Right atrium auricular region (tissue), 2 donors: ENCODE measurements around the gene DPP8. TPM values are rescaled to one million over a fixed set of nuclear protein-coding genes. Genes with fewer than 3 reads are reported as not detected.
A peak's percentile ranks its signal among the peaks of the same experiment; 100 is the strongest.

Source experiments
- DNase-seq: peaks from one replicate; pipeline ENCODE4 v3.0.0-alpha.2; 2019; ENCODE audit warnings: low spot score
- H3K27ac ChIP-seq, 2 donors: fragments of 200-600 bp; sonication (generic); 1 replicate in 1 of 2; 2 replicates in 1 of 2; pipeline ENCODE4 v1.5.1; 2016 to 2019
- H3K27me3 ChIP-seq, 2 donors: fragments of 200-600 bp; sonication (generic); one replicate each; pipeline versions ENCODE4 v1.5.1 to v1.6.0; 2017 to 2019
- H3K36me3 ChIP-seq: fragments of 200-600 bp; sonication (generic); one replicate; pipeline ENCODE4 v1.5.1; 2016
- H3K4me1 ChIP-seq, 2 donors: fragments of 200-600 bp; sonication (generic); one replicate each; pipeline versions ENCODE4 v1.5.1 to v1.6.0; 2017 to 2019
- H3K4me3 ChIP-seq, 2 donors: fragments of 200-600 bp; sonication (generic); 1 replicate in 1 of 2; 2 replicates in 1 of 2; pipeline ENCODE4 v1.5.1; 2017 to 2019; ENCODE audit warnings: mild to moderate bottlenecking in 1 of 2, moderate library complexity in 1 of 2
- H3K9me3 ChIP-seq, 2 donors: fragments of 200-600 bp; sonication (generic); one replicate each; pipeline ENCODE4 v1.5.1; 2019
- CTCF ChIP-seq, 2 donors: fragments of 200-600 bp; sonication (generic); IDR thresholded peaks; one replicate each; pipeline ENCODE4 v1.5.1; 2019; ENCODE audit warnings: antibody characterized with exemption in 2 of 2
- total RNA-seq, 2 donors: library from RNA; depleted of rRNA; stranded (reverse); fragments of >200 nt; gene quantifications; one replicate each; pipeline ENCODE4 v1.1.0, GENCODE V29; 2016

Gene DPP8
- total RNA-seq, 2 donors from 2014 or later, result 22.2 to 28.8 TPM

- peak within 1 kb of the TSS; percentile 76 for H3K27ac ChIP-seq
- no peaks in the 10 kb centered on the region for H3K9me3 ChIP-seq
- H3K4me1 ChIP-seq, result peaks cover 0 to 24% of the 10 kb centered on the region in 2 donors
- H3K36me3 ChIP-seq, result no peaks in the 10 kb centered on the region
- peak; percentile 75 for DNase-seq
- TF ChIP-seq CTCF (IDR thresholded peaks at IDR 0.05), result peak in 1 of 2 donors; percentile 23
- H3K27me3 ChIP-seq, result no peaks in the 10 kb centered on the region
- H3K4me3 ChIP-seq, result peak within 1 kb of the TSS; percentile 85 to 89
Measured at GRCh38 chr15:65530318-65531111, 13.0 kb upstream of the DPP8 start, which contains the start of gene HACD3. Gene HACD3, plus strand, starts transcription at chr15:65530463. Its CDS starts 169 bp downstream, at chr15:65530632.

- peak overlapping the region; percentile 85 to 89 for H3K4me3 ChIP-seq
- no peaks in the 10 kb centered on the region for H3K36me3 ChIP-seq
- TF ChIP-seq CTCF (IDR thresholded peaks at IDR 0.05), result no peak
- H3K4me1 ChIP-seq, result peaks cover 0 to 24% of the 10 kb centered on the region in 2 donors
- H3K27ac ChIP-seq, result peak overlapping the region; percentile 76
- no peaks in the 10 kb centered on the region for H3K9me3 ChIP-seq
- H3K27me3 ChIP-seq, result no peaks in the 10 kb centered on the region
- no peak for DNase-seq
Measured at GRCh38 chr15:65529762-65530317, 12.4 kb upstream of the DPP8 start.

GRCh38 chr15:65528461-65529060 lies 11.1 kb upstream of the DPP8 start:
- DNase-seq, result no peak
- no peak for TF ChIP-seq CTCF (IDR thresholded peaks at IDR 0.05)
- peaks cover 0 to 24% of the 10 kb centered on the region in 2 donors for H3K4me1 ChIP-seq
- no peak overlapping the region for H3K27ac ChIP-seq
- no peaks in the 10 kb centered on the region for H3K9me3 ChIP-seq
- H3K4me3 ChIP-seq, result no peak overlapping the region
- no peaks in the 10 kb centered on the region for H3K27me3 ChIP-seq
- H3K36me3 ChIP-seq, result no peaks in the 10 kb centered on the region

- no peak for DNase-seq
- Histone ChIP-seq H3K36me3 (no peaks in the 10 kb centered on the region), H3K4me3 (no peak overlapping the region), H3K4me1 (peaks cover 0 to 7% of the 10 kb centered on the region in 2 donors), H3K27me3 (no peaks in the 10 kb centered on the region), H3K9me3 (no peaks in the 10 kb centered on the region), H3K27ac (no peak overlapping the region)
- TF ChIP-seq CTCF (IDR thresholded peaks at IDR 0.05), result no peak
Measured at GRCh38 chr15:65525622-65526021, 8.1 kb upstream of the DPP8 start.

GRCh38 chr15:65524226-65524625 lies 6.7 kb upstream of the DPP8 start:
- no peak for TF ChIP-seq CTCF (IDR thresholded peaks at IDR 0.05)
- Histone ChIP-seq H3K36me3 (no peaks in the 10 kb centered on the region), H3K27ac (no peak overlapping the region), H3K4me1 (no peaks in the 10 kb centered on the region), H3K9me3 (no peaks in the 10 kb centered on the region), H3K4me3 (no peak overlapping the region), H3K27me3 (no peaks in the 10 kb centered on the region)
- no peak for DNase-seq
